Measurements from ENCODE around the gene SIMC1.
"Not testable (repeated sequence)": the region's sequence is repeated elsewhere in the genome, so short reads cannot be mapped to it uniquely, and the experiment has no call there.

DNA sequence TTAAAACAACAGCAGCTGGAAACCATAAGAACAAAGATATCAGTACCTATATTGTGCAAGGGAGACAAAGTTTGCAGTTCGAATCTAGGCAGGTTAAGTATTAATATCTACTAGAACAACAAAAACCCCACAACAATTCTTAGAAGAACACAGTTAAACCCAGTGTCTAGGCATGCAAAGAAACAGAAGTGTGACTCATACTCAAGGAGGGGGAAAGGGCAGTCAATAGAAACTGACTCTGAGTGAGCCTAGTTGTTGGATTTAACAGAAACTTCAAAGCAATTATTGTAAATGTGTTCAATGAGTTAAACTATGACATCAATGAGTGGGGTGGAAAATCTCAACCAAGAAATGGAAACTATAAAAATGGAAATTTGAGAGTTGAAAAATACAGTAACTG lies 28.2 kb downstream of the SIMC1 start:
- not testable (repeated sequence) for TF ChIP-seq POLR2A (IDR thresholded peaks at IDR 0.05)
- TF ChIP-seq, protein P1, sequence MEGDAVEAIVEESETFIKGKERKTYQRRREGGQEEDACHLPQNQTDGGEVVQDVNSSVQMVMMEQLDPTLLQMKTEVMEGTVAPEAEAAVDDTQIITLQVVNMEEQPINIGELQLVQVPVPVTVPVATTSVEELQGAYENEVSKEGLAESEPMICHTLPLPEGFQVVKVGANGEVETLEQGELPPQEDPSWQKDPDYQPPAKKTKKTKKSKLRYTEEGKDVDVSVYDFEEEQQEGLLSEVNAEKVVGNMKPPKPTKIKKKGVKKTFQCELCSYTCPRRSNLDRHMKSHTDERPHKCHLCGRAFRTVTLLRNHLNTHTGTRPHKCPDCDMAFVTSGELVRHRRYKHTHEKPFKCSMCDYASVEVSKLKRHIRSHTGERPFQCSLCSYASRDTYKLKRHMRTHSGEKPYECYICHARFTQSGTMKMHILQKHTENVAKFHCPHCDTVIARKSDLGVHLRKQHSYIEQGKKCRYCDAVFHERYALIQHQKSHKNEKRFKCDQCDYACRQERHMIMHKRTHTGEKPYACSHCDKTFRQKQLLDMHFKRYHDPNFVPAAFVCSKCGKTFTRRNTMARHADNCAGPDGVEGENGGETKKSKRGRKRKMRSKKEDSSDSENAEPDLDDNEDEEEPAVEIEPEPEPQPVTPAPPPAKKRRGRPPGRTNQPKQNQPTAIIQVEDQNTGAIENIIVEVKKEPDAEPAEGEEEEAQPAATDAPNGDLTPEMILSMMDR (IDR thresholded peaks at IDR 0.05), result not testable (repeated sequence)
